Measurements from ENCODE around the gene ZKSCAN8. TPM values are rescaled to one million over a fixed set of nuclear protein-coding genes. Genes with fewer than 3 reads are reported as not detected.

The ZKSCAN8 gene
- total RNA-seq, 1 experiment from 2014 or later = 25.4 TPM

DNA sequence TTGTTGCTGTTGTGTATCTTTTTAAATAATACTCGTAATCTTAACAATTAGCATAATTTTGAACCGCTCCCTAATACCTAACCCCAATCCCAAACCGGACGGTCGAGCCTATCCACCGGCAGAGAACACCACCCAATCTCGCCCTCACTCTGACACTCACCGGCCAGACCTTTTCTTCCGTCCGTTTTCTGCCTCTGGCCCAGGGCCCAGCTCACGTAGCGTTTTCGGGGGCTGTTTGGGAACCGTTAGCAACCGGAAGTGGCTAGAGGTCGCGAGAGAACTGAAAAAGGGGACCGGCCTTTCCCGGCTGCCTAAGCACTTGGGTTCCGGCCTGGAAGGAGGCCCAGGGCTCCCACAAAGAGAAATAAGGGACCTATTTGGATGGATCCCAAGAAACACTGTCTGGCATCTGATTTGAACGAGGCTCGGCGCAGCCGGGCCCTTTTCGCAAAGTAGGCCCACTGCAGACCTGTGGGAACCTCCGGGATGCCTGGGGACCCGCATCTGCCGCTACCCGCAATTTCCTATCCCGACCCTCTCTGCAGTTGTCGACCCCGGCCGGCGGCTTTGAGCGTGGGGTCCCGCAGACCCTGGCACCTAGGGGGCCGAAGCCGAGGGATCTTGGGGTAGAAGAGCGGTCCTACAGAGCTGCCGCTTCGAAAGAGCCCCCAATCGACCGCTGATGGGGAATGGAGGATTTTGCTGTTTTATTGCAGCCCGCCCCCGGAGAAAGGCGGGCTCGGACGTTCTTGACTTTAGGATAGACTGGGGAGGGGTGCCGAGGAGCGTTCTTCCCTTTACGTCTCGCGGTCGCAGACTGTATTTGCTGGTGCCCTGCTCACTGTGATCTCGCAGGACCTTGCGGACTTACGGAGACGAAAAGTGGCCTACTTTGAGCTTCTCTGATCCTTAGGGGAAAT is 4.8 kb upstream of the ZKSCAN8 start:
- Mint-ChIP-seq H3K9me3 (no peaks in the 10 kb centered on the region), H3K36me3 (ENCODE audit: insufficient read depth in 1 of 3, low read depth in 3 of 3) (peaks cover 0 to 13% (median 3%) of the 10 kb centered on the region in 3 experiments; a peak in 5 of 7 replicates), H3K4me3 (peak overlapping the region; percentile 90 to 97), H3K27ac (peak overlapping the region; percentile 86 to 97 (median 94)), H3K4me1 (peaks cover 19 to 25% of the 10 kb centered on the region in 2 experiments), H3K27me3 (ENCODE audit: low read depth) (peaks cover 23% of the 10 kb centered on the region)
- TF ChIP-seq CTCF (conservative IDR thresholded peaks at IDR 0.05) = no peak
- Histone ChIP-seq H2AK5ac (ENCODE audit: insufficient read length, low read length) (no peak overlapping the region), H3K23me2 (ENCODE audit: insufficient read length, low read depth, low read length, poor library complexity, severe bottlenecking) (peaks cover 19% of the 10 kb centered on the region), H2BK5ac (ENCODE audit: insufficient read length, low read length) (no peak overlapping the region), H2BK120ac (ENCODE audit: low read depth, low read length, poor library complexity, severe bottlenecking) (no peak overlapping the region), H3K79me1 (ENCODE audit: insufficient read depth, low read depth, low read length, poor library complexity, severe bottlenecking) (no peaks in the 10 kb centered on the region), H4K8ac (replicated peaks; ENCODE audit: insufficient read length, low read depth, low read length) (no peak overlapping the region), H3K23ac (ENCODE audit: insufficient read length, low read depth, low read length) (no peak overlapping the region), H3K4me2 (ENCODE audit: insufficient read depth, insufficient read length, low read length) (peak overlapping the region; percentile 75), H4K20me1 (ENCODE audit: control insufficient read depth, insufficient read depth, insufficient read length) (no peaks in the 10 kb centered on the region), H3T11ph (ENCODE audit: low read length) (no peak overlapping the region), H2BK20ac (ENCODE audit: low read depth, low read length, poor library complexity, severe bottlenecking) (no peak overlapping the region), H3K4ac (ENCODE audit: low read depth, low read length) (no peak overlapping the region), H2BK15ac (ENCODE audit: low read depth, low read length) (0 out of 2 replicates have a peak overlapping the region, but pooled peaks have one; percentile 45), H3K79me2 (ENCODE audit: insufficient read depth, low read length) (no peaks in the 10 kb centered on the region; the same call in 1 of the 2 replicates), H3K27me3 (ENCODE audit: insufficient read depth, low read length) (no peaks in the 10 kb centered on the region; the same call in 1 of the 2 replicates), H3K4me1 (ENCODE audit: insufficient read depth, low read length) (peaks cover 4% of the 10 kb centered on the region; the same call in 1 of the 2 replicates), H4K5ac (ENCODE audit: insufficient read length, low read depth, low read length) (no peak overlapping the region), H4K91ac (ENCODE audit: insufficient read length, low read depth, low read length) (no peak overlapping the region), H3K14ac (ENCODE audit: insufficient read depth, low read length) (peak overlapping the region; percentile 86), H2BK12ac (ENCODE audit: insufficient read length, low read depth, low read length) (no peak overlapping the region), H2AFZ (ENCODE audit: low read length) (peak overlapping the region; percentile 78), H3K27ac (ENCODE audit: insufficient read length, low read depth, low read length) (no peak overlapping the region), H3K9me3 (ENCODE audit: control insufficient read depth, low read depth, low read length) (no peaks in the 10 kb centered on the region), H3K9ac (ENCODE audit: extremely low read depth, insufficient read length, low read length) (peak overlapping the region; percentile 88), H3K18ac (ENCODE audit: insufficient read length, low read depth, low read length) (no peak overlapping the region), H3K56ac (ENCODE audit: insufficient read length, low read depth, low read length) (no peak overlapping the region)
- no CpG with 5 or more reads among the region's 58 CpGs for WGBS (ENCODE audit: extremely low coverage, insufficient read length, low lambda C conversion rate)
- DNase-seq = peak; percentile 88
